HepG2 (cell line): Measurements from ENCODE around the gene BIK. TPM values are rescaled to one million over a fixed set of nuclear protein-coding genes. Genes with fewer than 3 reads are reported as not detected.

ENCODE experiments used
- ELF3 ChIP-seq: IDR thresholded peaks from 2 replicates; pipeline ENCODE4 v1.6.1; 2016; ENCODE audit warnings: missing genetic modification reagents, missing compliant biosample characterization
- FOSL2 ChIP-seq: sonication (generic); formaldehyde crosslinking; IDR thresholded peaks from 2 replicates; pipeline ENCODE4 v1.4.0; 2020; ENCODE audit warnings: missing genetic modification reagents
- HMG20B ChIP-seq: conservative IDR thresholded peaks from 2 replicates; pipeline ENCODE4 v1.6.1; 2016; ENCODE audit warnings: missing genetic modification reagents, missing compliant biosample characterization
- HOXA5 ChIP-seq: sonication (generic); formaldehyde crosslinking; IDR thresholded peaks from 2 replicates; pipeline ENCODE4 v1.4.0; 2020; ENCODE audit warnings: missing genetic modification reagents
- HOXD1 ChIP-seq: sonication (generic); formaldehyde crosslinking; IDR thresholded peaks from 2 replicates; pipeline ENCODE4 v1.5.0; 2020; ENCODE audit warnings: missing genetic modification reagents
- TARDBP ChIP-seq: sonication (generic); formaldehyde crosslinking; IDR thresholded peaks from 2 replicates; pipeline ENCODE4 v1.8.0; 2022; ENCODE audit warnings: mild to moderate bottlenecking, missing genetic modification reagents
- TGIF2 ChIP-seq: IDR thresholded peaks from 2 replicates; pipeline ENCODE4 v1.6.1; 2016; ENCODE audit warnings: control low read depth, missing compliant biosample characterization
- ZBTB10 ChIP-seq: sonication (generic); formaldehyde crosslinking; IDR thresholded peaks from 2 replicates; pipeline ENCODE4 v1.4.0; 2020; ENCODE audit warnings: missing genetic modification reagents, borderline replicate concordance
- ZBTB39 ChIP-seq: sonication (generic); formaldehyde crosslinking; IDR thresholded peaks from 2 replicates; pipeline ENCODE4 v1.5.0; 2020; ENCODE audit warnings: missing genetic modification reagents
- ZNF335 ChIP-seq: sonication (generic); formaldehyde crosslinking; IDR thresholded peaks from 2 replicates; pipeline ENCODE4 v1.4.0; 2020; ENCODE audit warnings: missing genetic modification reagents
- ZNF44 ChIP-seq: sonication (generic); formaldehyde crosslinking; IDR thresholded peaks from 2 replicates; pipeline ENCODE4 v1.5.1; 2020; ENCODE audit warnings: mild to moderate bottlenecking, missing genetic modification reagents
- ZSCAN12 ChIP-seq: sonication (generic); formaldehyde crosslinking; IDR thresholded peaks from 2 replicates; pipeline ENCODE4 v1.9.0; 2021; ENCODE audit warnings: mild to moderate bottlenecking, missing genetic modification reagents
- polyA plus RNA-seq, 8 experiments: library from polyadenylated mRNA; depleted of rRNA in 3 of 8; stranded (reverse) in 7 of 8; unstranded in 1 of 8; fragments of >200 nt; fragmentation: Illumina TruSeq in 4 of 8; extraction: Trizol in 4 of 8; gene quantifications; 2 replicates each; pipeline versions ENCODE4 v1.2.1 to v1.2.3, GENCODE V29; 2011 to 2016; ENCODE audit warnings: low read depth in 4 of 8, missing spikeins in 1 of 8, mixed read lengths in 1 of 8; ENCODE audit not compliant: insufficient read depth in 1 of 8
- total RNA-seq, 5 experiments: library from RNA; depleted of rRNA; stranded (reverse); fragments of >200 nt; fragmentation: Illumina TruSeq; extraction: Trizol; gene quantifications; 2 replicates each; pipeline ENCODE4 v1.2.3, GENCODE V29; 2016; ENCODE audit warnings: low read depth in 1 of 5
- TF ChIP-seq, protein P1 (sequence below): IDR thresholded peaks from 2 replicates; pipeline ENCODE4 v1.6.1; 2018; ENCODE audit warnings: missing genetic modification reagents, mild to moderate bottlenecking, missing compliant biosample characterization
- TF ChIP-seq, protein P2 (sequence below): sonication (generic); formaldehyde crosslinking; IDR thresholded peaks from 2 replicates; pipeline ENCODE4 v1.8.0; 2022; ENCODE audit warnings: mild to moderate bottlenecking, missing genetic modification reagents; ENCODE audit not compliant: insufficient replicate concordance
- TF ChIP-seq, protein P3 (sequence below): sonication (generic); formaldehyde crosslinking; IDR thresholded peaks from 2 replicates; pipeline ENCODE4 v1.5.1; 2020; ENCODE audit warnings: missing genetic modification reagents, mild to moderate bottlenecking, borderline replicate concordance
- TF ChIP-seq, protein P4 (sequence below): IDR thresholded peaks from 2 replicates; pipeline ENCODE4 v1.6.1; 2012; ENCODE audit warnings: low read depth, low read length, improper control_type of control experiment

BIK gene
- total and polyA plus RNA-seq, 2 of the 13 experiments (the other 11 are each of a cell fraction or from before 2014, with no cell fraction given) = 0.54 to 0.80 TPM

DNA sequence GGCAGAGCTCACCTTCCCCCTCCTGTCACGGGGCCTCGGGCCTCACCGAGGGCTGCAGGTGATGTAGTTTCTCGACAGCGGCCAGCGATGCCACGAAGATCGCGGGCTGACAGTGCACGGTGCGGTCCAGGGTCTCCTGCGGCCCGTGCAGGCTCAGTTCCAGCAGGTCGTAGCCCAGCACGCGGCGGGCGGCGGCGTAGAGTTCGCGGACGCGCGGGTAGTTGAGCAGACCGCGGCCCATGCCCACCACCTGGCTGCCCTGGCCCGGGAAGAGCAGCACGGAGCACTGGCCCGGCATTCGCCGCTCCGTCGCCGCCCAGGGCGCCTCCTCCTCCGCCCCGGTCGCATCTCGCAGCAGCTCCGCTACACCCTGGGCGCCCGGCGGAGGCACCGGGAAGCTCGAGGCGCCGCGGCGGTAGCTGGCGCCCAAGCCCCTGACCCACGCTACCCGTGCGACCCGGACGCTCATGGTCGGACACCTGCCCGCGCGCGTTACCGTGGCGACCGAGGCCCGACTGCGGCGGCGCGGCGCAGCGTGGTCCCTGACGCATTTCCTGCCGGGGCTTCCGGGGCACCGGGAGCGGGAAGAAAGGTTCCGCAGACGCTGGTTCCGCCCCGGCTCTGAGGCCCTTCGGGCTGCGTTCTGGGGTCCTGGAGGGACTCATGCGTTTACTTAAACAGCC, 32.5 kb downstream of the BIK start, which contains the start of gene MCAT (continued):
- TF ChIP-seq ZBTB39 (CRISPR knock-in tag) = no peak
- TF ChIP-seq, protein P1, sequence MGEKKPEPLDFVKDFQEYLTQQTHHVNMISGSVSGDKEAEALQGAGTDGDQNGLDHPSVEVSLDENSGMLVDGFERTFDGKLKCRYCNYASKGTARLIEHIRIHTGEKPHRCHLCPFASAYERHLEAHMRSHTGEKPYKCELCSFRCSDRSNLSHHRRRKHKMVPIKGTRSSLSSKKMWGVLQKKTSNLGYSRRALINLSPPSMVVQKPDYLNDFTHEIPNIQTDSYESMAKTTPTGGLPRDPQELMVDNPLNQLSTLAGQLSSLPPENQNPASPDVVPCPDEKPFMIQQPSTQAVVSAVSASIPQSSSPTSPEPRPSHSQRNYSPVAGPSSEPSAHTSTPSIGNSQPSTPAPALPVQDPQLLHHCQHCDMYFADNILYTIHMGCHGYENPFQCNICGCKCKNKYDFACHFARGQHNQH = peak; percentile 85
- TF ChIP-seq TARDBP (CRISPR knock-in tag) = peak; percentile 76; the same call in 1 of the 2 replicates
- TF ChIP-seq, protein P2, sequence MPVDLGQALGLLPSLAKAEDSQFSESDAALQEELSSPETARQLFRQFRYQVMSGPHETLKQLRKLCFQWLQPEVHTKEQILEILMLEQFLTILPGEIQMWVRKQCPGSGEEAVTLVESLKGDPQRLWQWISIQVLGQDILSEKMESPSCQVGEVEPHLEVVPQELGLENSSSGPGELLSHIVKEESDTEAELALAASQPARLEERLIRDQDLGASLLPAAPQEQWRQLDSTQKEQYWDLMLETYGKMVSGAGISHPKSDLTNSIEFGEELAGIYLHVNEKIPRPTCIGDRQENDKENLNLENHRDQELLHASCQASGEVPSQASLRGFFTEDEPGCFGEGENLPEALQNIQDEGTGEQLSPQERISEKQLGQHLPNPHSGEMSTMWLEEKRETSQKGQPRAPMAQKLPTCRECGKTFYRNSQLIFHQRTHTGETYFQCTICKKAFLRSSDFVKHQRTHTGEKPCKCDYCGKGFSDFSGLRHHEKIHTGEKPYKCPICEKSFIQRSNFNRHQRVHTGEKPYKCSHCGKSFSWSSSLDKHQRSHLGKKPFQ = peak; percentile 72
- peak; percentile 47; the same call in 1 of the 2 replicates for TF ChIP-seq ELF3 (CRISPR knock-in tag)
- 0 out of 2 replicates have a peak, but pooled peaks have one; percentile 62 for TF ChIP-seq HOXD1 (CRISPR knock-in tag)
- TF ChIP-seq, protein P3, sequence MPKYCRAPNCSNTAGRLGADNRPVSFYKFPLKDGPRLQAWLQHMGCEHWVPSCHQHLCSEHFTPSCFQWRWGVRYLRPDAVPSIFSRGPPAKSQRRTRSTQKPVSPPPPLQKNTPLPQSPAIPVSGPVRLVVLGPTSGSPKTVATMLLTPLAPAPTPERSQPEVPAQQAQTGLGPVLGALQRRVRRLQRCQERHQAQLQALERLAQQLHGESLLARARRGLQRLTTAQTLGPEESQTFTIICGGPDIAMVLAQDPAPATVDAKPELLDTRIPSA (CRISPR knock-in tag) = no peak
- peak; percentile 42; the same call in 1 of the 2 replicates for TF ChIP-seq ZBTB10 (CRISPR knock-in tag)
- TF ChIP-seq TGIF2 (CRISPR knock-in tag) = no peak
- TF ChIP-seq, protein P4, sequence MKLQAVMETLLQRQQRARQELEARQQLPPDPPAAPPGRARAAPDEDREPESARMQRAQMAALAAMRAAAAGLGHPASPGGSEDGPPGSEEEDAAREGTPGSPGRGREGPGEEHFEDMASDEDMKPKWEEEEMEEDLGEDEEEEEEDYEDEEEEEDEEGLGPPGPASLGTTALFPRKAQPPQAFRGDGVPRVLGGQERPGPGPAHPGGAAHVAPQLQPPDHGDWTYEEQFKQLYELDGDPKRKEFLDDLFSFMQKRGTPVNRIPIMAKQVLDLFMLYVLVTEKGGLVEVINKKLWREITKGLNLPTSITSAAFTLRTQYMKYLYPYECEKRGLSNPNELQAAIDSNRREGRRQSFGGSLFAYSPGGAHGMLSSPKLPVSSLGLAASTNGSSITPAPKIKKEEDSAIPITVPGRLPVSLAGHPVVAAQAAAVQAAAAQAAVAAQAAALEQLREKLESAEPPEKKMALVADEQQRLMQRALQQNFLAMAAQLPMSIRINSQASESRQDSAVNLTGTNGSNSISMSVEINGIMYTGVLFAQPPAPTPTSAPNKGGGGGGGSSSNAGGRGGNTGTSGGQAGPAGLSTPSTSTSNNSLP = no peak
- TF ChIP-seq HMG20B = no peak
- TF ChIP-seq ZNF44 (CRISPR knock-in tag) = no peak; the same call in 1 of the 2 replicates
- TF ChIP-seq ZSCAN12 (CRISPR knock-in tag) = no peak
- TF ChIP-seq ZNF335 (CRISPR knock-in tag) = peak; percentile 87; the same call in 1 of the 2 replicates
- TF ChIP-seq FOSL2 = peak; percentile 70
- peak; percentile 90 for TF ChIP-seq HOXA5
